Measurements from ENCODE around the gene NBAS. TPM values are rescaled to one million over a fixed set of nuclear protein-coding genes. Genes with fewer than 3 reads are reported as not detected.

The NBAS gene
- total RNA-seq, 2 experiments from 2014 or later, result 24.4 to 28.8 TPM

DNA sequence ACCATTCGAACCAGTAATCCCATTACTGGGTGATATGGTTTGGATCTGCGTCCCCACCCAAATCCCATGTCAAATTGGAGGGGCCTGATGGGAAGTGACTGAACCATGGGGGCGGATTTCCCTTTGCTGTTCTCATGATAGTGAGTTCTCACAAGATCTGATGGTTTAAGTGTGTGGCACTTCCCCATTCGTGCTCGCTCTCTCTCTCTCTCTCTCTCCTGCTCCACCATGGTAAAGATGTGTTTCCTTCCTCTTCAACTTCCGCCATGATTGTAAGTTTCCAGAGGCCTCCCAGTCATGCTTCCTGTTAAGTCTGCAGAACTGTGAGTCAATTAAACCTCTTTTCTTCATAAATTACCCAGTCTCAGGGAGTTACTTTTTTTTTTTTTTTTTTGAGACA is 62.6 kb downstream of the NBAS start:
- Histone ChIP-seq H3K79me2 (ENCODE audit: insufficient read depth, low read depth, low read length) (no peaks in the 10 kb centered on the region), H3K36me3 (ENCODE audit: insufficient read depth, low read length) (peaks cover 10% of the 10 kb centered on the region; the same call in 1 of the 2 replicates), H2AFZ (ENCODE audit: low read length) (no peak overlapping the region), H3K9me3 (ENCODE audit: low read length) (no peaks in the 10 kb centered on the region), H3K4me3 (ENCODE audit: low read depth, low read length, poor library complexity, severe bottlenecking) (no peak overlapping the region), H4K20me1 (ENCODE audit: insufficient read depth, low read length) (no peaks in the 10 kb centered on the region), H3K27ac (ENCODE audit: low read depth, low read length, poor library complexity, severe bottlenecking) (no peak overlapping the region), H3K4me1 (ENCODE audit: insufficient read depth, low read length, poor library complexity, severe bottlenecking) (no peaks in the 10 kb centered on the region), H3K9me2 (ENCODE audit: insufficient read depth, low read length) (no peaks in the 10 kb centered on the region), H3K4me2 (ENCODE audit: low read length) (no peak overlapping the region)
- CTCF ChIA-PET (ENCODE audit: unreplicated experiment), result no interaction called here
- TF ChIP-seq EZH2phosphoT487 (IDR thresholded peaks at IDR 0.05; ENCODE audit: borderline replicate concordance, low read depth, low read length), result no peak
- TF ChIP-seq, protein P1, sequence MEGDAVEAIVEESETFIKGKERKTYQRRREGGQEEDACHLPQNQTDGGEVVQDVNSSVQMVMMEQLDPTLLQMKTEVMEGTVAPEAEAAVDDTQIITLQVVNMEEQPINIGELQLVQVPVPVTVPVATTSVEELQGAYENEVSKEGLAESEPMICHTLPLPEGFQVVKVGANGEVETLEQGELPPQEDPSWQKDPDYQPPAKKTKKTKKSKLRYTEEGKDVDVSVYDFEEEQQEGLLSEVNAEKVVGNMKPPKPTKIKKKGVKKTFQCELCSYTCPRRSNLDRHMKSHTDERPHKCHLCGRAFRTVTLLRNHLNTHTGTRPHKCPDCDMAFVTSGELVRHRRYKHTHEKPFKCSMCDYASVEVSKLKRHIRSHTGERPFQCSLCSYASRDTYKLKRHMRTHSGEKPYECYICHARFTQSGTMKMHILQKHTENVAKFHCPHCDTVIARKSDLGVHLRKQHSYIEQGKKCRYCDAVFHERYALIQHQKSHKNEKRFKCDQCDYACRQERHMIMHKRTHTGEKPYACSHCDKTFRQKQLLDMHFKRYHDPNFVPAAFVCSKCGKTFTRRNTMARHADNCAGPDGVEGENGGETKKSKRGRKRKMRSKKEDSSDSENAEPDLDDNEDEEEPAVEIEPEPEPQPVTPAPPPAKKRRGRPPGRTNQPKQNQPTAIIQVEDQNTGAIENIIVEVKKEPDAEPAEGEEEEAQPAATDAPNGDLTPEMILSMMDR (conservative IDR thresholded peaks at IDR 0.05; ENCODE audit: low read length), result no peak
- intact Hi-C loops (cut with micrococcal nuclease; ENCODE audit: unreplicated experiment), result no loop called here
- no TSS peak for BruUV-seq (replicated peaks)
- DNase-seq (ENCODE audit: low spot score), result no peak
- POLR2A ChIA-PET, result no interaction called here

DNA sequence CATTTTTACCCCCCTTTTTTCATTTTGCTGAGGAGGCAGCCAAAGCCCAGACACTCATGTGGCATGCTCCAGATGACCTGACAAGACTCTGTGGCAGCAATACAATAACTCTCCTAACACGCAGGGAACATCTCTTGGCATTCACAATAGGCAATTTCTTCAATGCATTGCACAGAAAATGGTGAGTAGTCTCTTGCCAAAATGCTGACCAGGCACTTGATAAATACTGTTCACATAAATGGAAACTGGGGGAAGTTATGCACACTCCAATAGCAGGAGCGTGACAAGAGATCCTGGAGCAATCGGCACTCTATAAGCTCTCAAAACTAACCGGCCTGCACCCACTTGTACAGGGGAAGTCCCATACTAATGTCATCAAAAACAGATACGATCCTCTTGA is 66.3 kb downstream of the NBAS start:
- POLR2A ChIA-PET, result no interaction called here
- Histone ChIP-seq H3K4me3 (ENCODE audit: low read depth, low read length, poor library complexity, severe bottlenecking) (no peak overlapping the region), H3K4me2 (ENCODE audit: low read length) (no peak overlapping the region), H4K20me1 (ENCODE audit: insufficient read depth, low read length) (no peaks in the 10 kb centered on the region), H3K9me2 (ENCODE audit: insufficient read depth, low read length) (no peaks in the 10 kb centered on the region), H3K9me3 (ENCODE audit: low read length) (no peaks in the 10 kb centered on the region), H3K36me3 (ENCODE audit: insufficient read depth, low read length) (0 out of 2 replicates have a peak, but pooled peaks cover 5% of the 10 kb centered on the region), H3K79me2 (ENCODE audit: insufficient read depth, low read depth, low read length) (no peaks in the 10 kb centered on the region), H3K27ac (ENCODE audit: low read depth, low read length, poor library complexity, severe bottlenecking) (no peak overlapping the region), H3K4me1 (ENCODE audit: insufficient read depth, low read length, poor library complexity, severe bottlenecking) (no peaks in the 10 kb centered on the region), H2AFZ (ENCODE audit: low read length) (no peak overlapping the region)
- no TSS peak for BruUV-seq (replicated peaks)
- CTCF ChIA-PET (ENCODE audit: unreplicated experiment), result no interaction called here
- no peak for DNase-seq (ENCODE audit: low spot score)
- TF ChIP-seq EZH2phosphoT487 (IDR thresholded peaks at IDR 0.05; ENCODE audit: borderline replicate concordance, low read depth, low read length), result no peak
- TF ChIP-seq, protein P1 (conservative IDR thresholded peaks at IDR 0.05; ENCODE audit: low read length), result no peak
- intact Hi-C loops (cut with micrococcal nuclease; ENCODE audit: unreplicated experiment), result no loop called here

DNA sequence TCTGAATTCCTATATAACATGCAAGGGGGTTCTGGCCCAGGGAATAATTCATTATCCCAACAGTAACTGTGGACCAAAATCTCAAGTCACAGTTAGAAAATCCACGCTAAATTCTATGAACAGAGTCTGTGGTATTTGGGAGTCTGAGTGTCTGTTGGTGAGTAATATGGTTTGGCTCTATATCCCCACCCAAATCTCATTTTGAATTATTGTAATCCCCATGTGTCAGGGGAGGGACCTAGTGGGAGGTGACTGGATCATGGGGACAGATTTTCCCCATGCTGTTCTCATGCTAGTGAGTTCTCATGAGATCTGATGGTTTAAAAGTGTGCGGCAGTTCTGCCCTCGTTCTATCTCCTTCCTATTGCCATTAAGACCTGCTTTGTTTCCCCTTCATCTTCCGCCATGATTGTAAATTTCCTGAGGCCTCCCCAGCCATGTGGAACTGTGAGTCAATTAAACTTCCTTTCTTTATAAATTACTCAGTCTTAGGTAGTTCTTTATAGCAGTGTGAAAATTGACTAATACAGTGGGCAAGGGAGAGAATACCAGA is 68.3 kb downstream of the NBAS start:
- Histone ChIP-seq H3K4me2 (ENCODE audit: low read length) (no peak overlapping the region), H3K4me3 (ENCODE audit: low read depth, low read length, poor library complexity, severe bottlenecking) (no peak overlapping the region), H3K79me2 (ENCODE audit: insufficient read depth, low read depth, low read length) (no peaks in the 10 kb centered on the region), H3K27ac (ENCODE audit: low read depth, low read length, poor library complexity, severe bottlenecking) (no peak overlapping the region), H3K36me3 (ENCODE audit: insufficient read depth, low read length) (no peaks in the 10 kb centered on the region), H3K9me2 (ENCODE audit: insufficient read depth, low read length) (no peaks in the 10 kb centered on the region), H4K20me1 (ENCODE audit: insufficient read depth, low read length) (no peaks in the 10 kb centered on the region), H2AFZ (ENCODE audit: low read length) (no peak overlapping the region), H3K4me1 (ENCODE audit: insufficient read depth, low read length, poor library complexity, severe bottlenecking) (no peaks in the 10 kb centered on the region), H3K9me3 (ENCODE audit: low read length) (no peaks in the 10 kb centered on the region)
- ChIA-PET POLR2A (no interaction called here), CTCF (ENCODE audit: unreplicated experiment) (no interaction called here)
- no TSS peak for BruUV-seq (replicated peaks)
- no peak for DNase-seq (ENCODE audit: low spot score)
- TF ChIP-seq, protein P1 (conservative IDR thresholded peaks at IDR 0.05; ENCODE audit: low read length), result no peak
- no peak for TF ChIP-seq EZH2phosphoT487 (IDR thresholded peaks at IDR 0.05; ENCODE audit: borderline replicate concordance, low read depth, low read length)
- intact Hi-C loops (cut with micrococcal nuclease; ENCODE audit: unreplicated experiment), result no loop called here

All from OCI-LY7 (cell line).